H9 (cell line): Measurements from ENCODE around the gene SELPLG. TPM values are rescaled to one million over a fixed set of nuclear protein-coding genes. Genes with fewer than 3 reads are reported as not detected.

ENCODE experiments used
- DNase-seq: peaks from one replicate; pipeline ENCODE4 v3.0.0-alpha.2; 2017
- H2AFZ ChIP-seq: one replicate; pipeline ENCODE4 v1.6.1; 2013; ENCODE audit warnings: mild to moderate bottlenecking, low read length, control low read depth, moderate library complexity
- H2AK5ac ChIP-seq: 2 replicates; pipeline ENCODE4 v1.6.1; 2013; ENCODE audit warnings: low read length, control low read depth, mixed read lengths; ENCODE audit not compliant: insufficient read length
- H2BK120ac ChIP-seq: one replicate; pipeline ENCODE4 v1.6.1; 2013; ENCODE audit warnings: low read depth, mild to moderate bottlenecking, low read length, control low read depth, inconsistent platforms; ENCODE audit not compliant: poor library complexity, severe bottlenecking
- H2BK12ac ChIP-seq: 2 replicates; pipeline ENCODE4 v1.6.1; 2013; ENCODE audit warnings: low read length, control low read depth, mixed read lengths, low read depth; ENCODE audit not compliant: insufficient read length
- H2BK15ac ChIP-seq: 2 replicates; pipeline ENCODE4 v1.6.1; 2013; ENCODE audit warnings: low read depth, low read length, control low read depth
- H2BK20ac ChIP-seq: one replicate; pipeline ENCODE4 v1.6.1; 2013; ENCODE audit warnings: low read depth, mild to moderate bottlenecking, low read length, control low read depth, inconsistent platforms; ENCODE audit not compliant: poor library complexity, severe bottlenecking
- H2BK5ac ChIP-seq: 2 replicates; pipeline ENCODE4 v1.6.1; 2013; ENCODE audit warnings: low read length, control low read depth, mixed read lengths; ENCODE audit not compliant: insufficient read length
- H3K14ac ChIP-seq: 2 replicates; pipeline ENCODE4 v1.6.1; 2013; ENCODE audit warnings: low read length, control low read depth; ENCODE audit not compliant: insufficient read depth
- H3K18ac ChIP-seq: 2 replicates; pipeline ENCODE4 v1.6.1; 2013; ENCODE audit warnings: low read depth, mild to moderate bottlenecking, mixed read lengths, low read length, control low read depth; ENCODE audit not compliant: insufficient read length
- H3K23ac ChIP-seq: 2 replicates; pipeline ENCODE4 v1.6.1; 2013; ENCODE audit warnings: low read length, control low read depth, mixed read lengths, low read depth; ENCODE audit not compliant: insufficient read length
- H3K23me2 ChIP-seq: 2 replicates; pipeline ENCODE4 v1.6.1; 2013; ENCODE audit warnings: low read depth, mild to moderate bottlenecking, mixed read lengths, low read length, control low read depth; ENCODE audit not compliant: insufficient read length, poor library complexity, severe bottlenecking
- H3K27ac ChIP-seq: 2 replicates; pipeline ENCODE4 v1.5.1; 2013; ENCODE audit warnings: low read length, control low read depth, mixed read lengths, low read depth; ENCODE audit not compliant: insufficient read length
- H3K27me3 ChIP-seq: 2 replicates; pipeline ENCODE4 v1.6.1; 2013; ENCODE audit warnings: low read length, control low read depth, inconsistent platforms; ENCODE audit not compliant: insufficient read depth
- H3K4ac ChIP-seq: 2 replicates; pipeline ENCODE4 v1.6.1; 2013; ENCODE audit warnings: low read depth, mild to moderate bottlenecking, control low read depth, inconsistent platforms, low read length, moderate library complexity
- H3K4me1 ChIP-seq: 2 replicates; pipeline ENCODE4 v1.6.1; 2013; ENCODE audit warnings: low read length, control low read depth, inconsistent platforms; ENCODE audit not compliant: insufficient read depth
- H3K4me2 ChIP-seq: 2 replicates; pipeline ENCODE4 v1.6.1; 2013; ENCODE audit warnings: low read length, control low read depth, mixed read lengths; ENCODE audit not compliant: insufficient read length, insufficient read depth
- H3K56ac ChIP-seq: 2 replicates; pipeline ENCODE4 v1.6.1; 2013; ENCODE audit warnings: low read depth, mild to moderate bottlenecking, mixed read lengths, low read length, control low read depth; ENCODE audit not compliant: insufficient read length
- H3K79me1 ChIP-seq: 2 replicates; pipeline ENCODE4 v1.6.1; 2013; ENCODE audit warnings: low read depth, mild to moderate bottlenecking, moderate library complexity, low read length, control low read depth, inconsistent platforms; ENCODE audit not compliant: insufficient read depth, poor library complexity, severe bottlenecking
- H3K79me2 ChIP-seq: 2 replicates; pipeline ENCODE4 v1.6.1; 2013; ENCODE audit warnings: low read length, control low read depth, inconsistent platforms; ENCODE audit not compliant: insufficient read depth
- H3K9ac ChIP-seq: 2 replicates; pipeline ENCODE4 v1.6.1; 2013; ENCODE audit warnings: low read length, control low read depth, mixed read lengths; ENCODE audit not compliant: insufficient read length; ENCODE audit errors: extremely low read depth
- H3K9me3 ChIP-seq: one replicate; pipeline ENCODE4 v1.6.1; 2013; ENCODE audit warnings: low read depth, low read length, inconsistent platforms; ENCODE audit not compliant: control insufficient read depth
- H3T11ph ChIP-seq: one replicate; pipeline ENCODE4 v1.6.1; 2013; ENCODE audit warnings: mild to moderate bottlenecking, low read length, control low read depth, inconsistent platforms
- H4K20me1 ChIP-seq: one replicate; pipeline ENCODE4 v1.6.1; 2013; ENCODE audit not compliant: control insufficient read depth, insufficient read length, insufficient read depth
- H4K5ac ChIP-seq: 2 replicates; pipeline ENCODE4 v1.6.1; 2013; ENCODE audit warnings: low read depth, mild to moderate bottlenecking, mixed read lengths, low read length, control low read depth; ENCODE audit not compliant: insufficient read length
- H4K8ac ChIP-seq: replicated peaks from 2 replicates; pipeline ENCODE4 v1.6.1; 2013; ENCODE audit warnings: low read length, control low read depth, mixed read lengths, low read depth; ENCODE audit not compliant: insufficient read length
- H4K91ac ChIP-seq: 2 replicates; pipeline ENCODE4 v1.6.1; 2013; ENCODE audit warnings: low read depth, mild to moderate bottlenecking, moderate library complexity, mixed read lengths, low read length, control low read depth; ENCODE audit not compliant: insufficient read length
- H3K27ac Mint-ChIP-seq, 3 experiments: 2 replicates in 2 of 3; 3 replicates in 1 of 3; pipeline ENCODE4 v1.8.0; 2020 to 2021; ENCODE audit warnings: mixed read lengths in 3 of 3, mild to moderate bottlenecking in 1 of 3, moderate library complexity in 1 of 3
- H3K27me3 Mint-ChIP-seq: 2 replicates; pipeline ENCODE4 v1.8.0; 2021; ENCODE audit warnings: low read depth, mild to moderate bottlenecking, moderate library complexity, mixed read lengths
- H3K36me3 Mint-ChIP-seq, 3 experiments: 2 replicates in 2 of 3; 3 replicates in 1 of 3; pipeline ENCODE4 v1.8.0; 2020 to 2021; ENCODE audit warnings: low read depth in 3 of 3, mixed read lengths in 3 of 3; ENCODE audit not compliant: insufficient read depth in 1 of 3
- H3K4me1 Mint-ChIP-seq, 2 experiments: 2 replicates each; pipeline ENCODE4 v1.8.0; 2020; ENCODE audit warnings: mixed read lengths in 2 of 2
- H3K4me3 Mint-ChIP-seq, 2 experiments: 2 replicates in 1 of 2; 3 replicates in 1 of 2; pipeline ENCODE4 v1.8.0; 2020 to 2021; ENCODE audit warnings: mild to moderate bottlenecking in 2 of 2, mixed read lengths in 2 of 2, moderate library complexity in 1 of 2
- H3K9me3 Mint-ChIP-seq, 2 experiments: 2 replicates in 1 of 2; 3 replicates in 1 of 2; pipeline ENCODE4 v1.8.0; 2020; ENCODE audit warnings: mild to moderate bottlenecking in 2 of 2, mixed read lengths in 2 of 2, moderate library complexity in 1 of 2
- WGBS: extraction: QIAGEN DNeasy Blood & Tissue Kit; methylation state at CpG from one replicate; pipeline ENCODE4 v1.1.7; 2013; ENCODE audit warnings: missing lambda C conversion rate, low lambda C conversion rate, mixed read lengths; ENCODE audit not compliant: insufficient read length; ENCODE audit errors: extremely low coverage; 5-methylcytosine and 5-hydroxymethylcytosine counted together
- total RNA-seq: library from RNA; stranded (reverse); gene quantifications from 2 replicates; pipeline ENCODE4 v1.2.1, GENCODE V29; 2021
- TF ChIP-seq, protein P1 (sequence below): fragments of 200-600 bp; sonication (generic); conservative IDR thresholded peaks from 3 replicates; pipeline ENCODE4 v1.8.0; 2021; ENCODE audit warnings: antibody characterized with exemption, mild to moderate bottlenecking

SELPLG gene
- total RNA-seq, 1 experiment from 2014 or later: 0.15 TPM

DNA sequence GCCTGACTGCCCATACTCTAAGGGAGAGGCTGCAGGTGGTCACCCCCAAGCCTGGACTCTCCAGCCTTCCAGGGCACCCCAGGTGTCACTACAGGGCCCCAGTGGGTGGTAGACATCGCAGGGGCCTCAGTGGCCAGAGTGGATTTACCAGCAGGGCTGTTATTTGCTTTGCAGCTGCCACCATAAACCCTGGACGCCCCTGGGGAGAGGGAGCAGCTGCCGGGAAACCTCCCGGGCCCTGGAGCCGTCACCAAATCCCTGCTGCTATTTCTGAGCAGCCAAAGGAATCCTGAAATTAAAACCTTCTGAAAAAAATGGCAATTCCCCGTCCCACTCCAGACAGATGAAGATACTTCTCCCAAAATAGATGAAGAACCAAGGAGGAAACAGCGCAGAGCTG lies 49.7 kb downstream of the SELPLG start:
- H3K56ac ChIP-seq: no peak overlapping the region
- Mint-ChIP-seq H3K27ac (no peak overlapping the region), H3K4me1 (peaks cover 6 to 17% of the 10 kb centered on the region in 2 experiments), H3K27me3 (no peaks in the 10 kb centered on the region; the same call in 1 of the 2 replicates), H3K4me3 (no peak overlapping the region), H3K9me3 (peaks cover 2% of the 10 kb centered on the region in 2 experiments; a peak in 3 of 5 replicates), H3K36me3 (peaks cover 1 to 3% (median 1%) of the 10 kb centered on the region in 3 experiments; a peak in 4 of 7 replicates)
- no peak overlapping the region for H3K23ac ChIP-seq
- no peak overlapping the region for H3K4me2 ChIP-seq
- DNase-seq: no peak
- no peak overlapping the region for H3K18ac ChIP-seq
- H3K4me1 ChIP-seq: no peaks in the 10 kb centered on the region
- WGBS: no CpG with 5 or more reads among the region's 7 CpGs
- no peak overlapping the region for H2BK5ac ChIP-seq
- no peak overlapping the region for H3K9ac ChIP-seq
- H3K79me2 ChIP-seq: no peaks in the 10 kb centered on the region
- H2BK20ac ChIP-seq: no peak overlapping the region
- no peak overlapping the region for H3T11ph ChIP-seq
- TF ChIP-seq, protein P1, sequence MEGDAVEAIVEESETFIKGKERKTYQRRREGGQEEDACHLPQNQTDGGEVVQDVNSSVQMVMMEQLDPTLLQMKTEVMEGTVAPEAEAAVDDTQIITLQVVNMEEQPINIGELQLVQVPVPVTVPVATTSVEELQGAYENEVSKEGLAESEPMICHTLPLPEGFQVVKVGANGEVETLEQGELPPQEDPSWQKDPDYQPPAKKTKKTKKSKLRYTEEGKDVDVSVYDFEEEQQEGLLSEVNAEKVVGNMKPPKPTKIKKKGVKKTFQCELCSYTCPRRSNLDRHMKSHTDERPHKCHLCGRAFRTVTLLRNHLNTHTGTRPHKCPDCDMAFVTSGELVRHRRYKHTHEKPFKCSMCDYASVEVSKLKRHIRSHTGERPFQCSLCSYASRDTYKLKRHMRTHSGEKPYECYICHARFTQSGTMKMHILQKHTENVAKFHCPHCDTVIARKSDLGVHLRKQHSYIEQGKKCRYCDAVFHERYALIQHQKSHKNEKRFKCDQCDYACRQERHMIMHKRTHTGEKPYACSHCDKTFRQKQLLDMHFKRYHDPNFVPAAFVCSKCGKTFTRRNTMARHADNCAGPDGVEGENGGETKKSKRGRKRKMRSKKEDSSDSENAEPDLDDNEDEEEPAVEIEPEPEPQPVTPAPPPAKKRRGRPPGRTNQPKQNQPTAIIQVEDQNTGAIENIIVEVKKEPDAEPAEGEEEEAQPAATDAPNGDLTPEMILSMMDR: no peak
- H3K79me1 ChIP-seq: no peaks in the 10 kb centered on the region
- no peaks in the 10 kb centered on the region for H4K20me1 ChIP-seq
- no peak overlapping the region for H2AFZ ChIP-seq
- no peak overlapping the region for H4K5ac ChIP-seq
- H2BK15ac ChIP-seq: no peak overlapping the region
- no peaks in the 10 kb centered on the region for H3K23me2 ChIP-seq
- H3K27ac ChIP-seq: no peak overlapping the region
- H2BK12ac ChIP-seq: no peak overlapping the region
- no peak overlapping the region for H3K14ac ChIP-seq
- no peak overlapping the region for H2BK120ac ChIP-seq
- H3K4ac ChIP-seq: no peak overlapping the region
- H4K91ac ChIP-seq: no peak overlapping the region
- no peaks in the 10 kb centered on the region for H3K9me3 ChIP-seq
- no peak overlapping the region for H2AK5ac ChIP-seq
- H4K8ac ChIP-seq: no peak overlapping the region
- H3K27me3 ChIP-seq: no peaks in the 10 kb centered on the region
